ENCODE data around the gene GRIK2. TPM values are rescaled to one million over a fixed set of nuclear protein-coding genes. Genes with fewer than 3 reads are reported as not detected.

The GRIK2 gene
- total RNA-seq, 1 experiment from 2014 or later, result 6.6 TPM

DNA sequence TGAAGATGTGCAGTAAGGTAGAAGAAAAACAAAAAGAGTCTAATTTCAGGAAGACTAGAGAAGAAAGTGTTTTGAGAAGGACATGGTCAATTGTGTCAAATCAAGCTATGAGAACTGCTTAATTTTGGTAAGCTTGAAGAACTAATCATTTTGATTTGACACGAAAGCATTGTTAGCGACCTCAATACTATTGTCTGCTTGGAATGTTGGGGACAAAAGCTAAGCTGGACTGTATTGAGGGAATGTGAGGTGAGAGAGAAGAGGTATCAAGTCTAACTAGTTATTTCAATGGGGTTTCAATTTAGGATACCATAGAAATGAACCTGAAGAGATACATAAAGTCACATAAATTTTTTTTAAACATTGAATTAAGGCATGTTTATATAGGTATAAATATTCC lies 309.8 kb downstream of the GRIK2 start:
- Histone ChIP-seq H3K9me3 (ENCODE audit: control insufficient read depth, insufficient read depth, low read depth, low read length) (no peaks in the 10 kb centered on the region), H3K27me3 (ENCODE audit: control insufficient read depth, insufficient read depth, low read length) (no peaks in the 10 kb centered on the region), H3K4me1 (ENCODE audit: control insufficient read depth, insufficient read depth, low read length) (no peaks in the 10 kb centered on the region), H3K27ac (ENCODE audit: low read length) (no peak overlapping the region), H3K4me3 (ENCODE audit: low read depth in 2 of 2, low read length in 2 of 2) (no peak overlapping the region), H3K36me3 (ENCODE audit: control insufficient read depth, insufficient read depth, low read length) (no peaks in the 10 kb centered on the region)
- TF ChIP-seq POLR2AphosphoS5 (IDR thresholded peaks at IDR 0.05; ENCODE audit: low read depth, low read length) (no peak), TCF7L2 (IDR thresholded peaks at IDR 0.05; ENCODE audit: low read depth, low read length) (no peak), SIN3A (IDR thresholded peaks at IDR 0.05; ENCODE audit: borderline replicate concordance, insufficient read depth, low read depth, low read length) (no peak)
- TF ChIP-seq, protein P1, sequence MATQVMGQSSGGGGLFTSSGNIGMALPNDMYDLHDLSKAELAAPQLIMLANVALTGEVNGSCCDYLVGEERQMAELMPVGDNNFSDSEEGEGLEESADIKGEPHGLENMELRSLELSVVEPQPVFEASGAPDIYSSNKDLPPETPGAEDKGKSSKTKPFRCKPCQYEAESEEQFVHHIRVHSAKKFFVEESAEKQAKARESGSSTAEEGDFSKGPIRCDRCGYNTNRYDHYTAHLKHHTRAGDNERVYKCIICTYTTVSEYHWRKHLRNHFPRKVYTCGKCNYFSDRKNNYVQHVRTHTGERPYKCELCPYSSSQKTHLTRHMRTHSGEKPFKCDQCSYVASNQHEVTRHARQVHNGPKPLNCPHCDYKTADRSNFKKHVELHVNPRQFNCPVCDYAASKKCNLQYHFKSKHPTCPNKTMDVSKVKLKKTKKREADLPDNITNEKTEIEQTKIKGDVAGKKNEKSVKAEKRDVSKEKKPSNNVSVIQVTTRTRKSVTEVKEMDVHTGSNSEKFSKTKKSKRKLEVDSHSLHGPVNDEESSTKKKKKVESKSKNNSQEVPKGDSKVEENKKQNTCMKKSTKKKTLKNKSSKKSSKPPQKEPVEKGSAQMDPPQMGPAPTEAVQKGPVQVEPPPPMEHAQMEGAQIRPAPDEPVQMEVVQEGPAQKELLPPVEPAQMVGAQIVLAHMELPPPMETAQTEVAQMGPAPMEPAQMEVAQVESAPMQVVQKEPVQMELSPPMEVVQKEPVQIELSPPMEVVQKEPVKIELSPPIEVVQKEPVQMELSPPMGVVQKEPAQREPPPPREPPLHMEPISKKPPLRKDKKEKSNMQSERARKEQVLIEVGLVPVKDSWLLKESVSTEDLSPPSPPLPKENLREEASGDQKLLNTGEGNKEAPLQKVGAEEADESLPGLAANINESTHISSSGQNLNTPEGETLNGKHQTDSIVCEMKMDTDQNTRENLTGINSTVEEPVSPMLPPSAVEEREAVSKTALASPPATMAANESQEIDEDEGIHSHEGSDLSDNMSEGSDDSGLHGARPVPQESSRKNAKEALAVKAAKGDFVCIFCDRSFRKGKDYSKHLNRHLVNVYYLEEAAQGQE (IDR thresholded peaks at IDR 0.05; ENCODE audit: insufficient read depth in 1 of 2, low read depth in 2 of 2, low read length in 1 of 2), result no peak
- TF ChIP-seq, protein P2, sequence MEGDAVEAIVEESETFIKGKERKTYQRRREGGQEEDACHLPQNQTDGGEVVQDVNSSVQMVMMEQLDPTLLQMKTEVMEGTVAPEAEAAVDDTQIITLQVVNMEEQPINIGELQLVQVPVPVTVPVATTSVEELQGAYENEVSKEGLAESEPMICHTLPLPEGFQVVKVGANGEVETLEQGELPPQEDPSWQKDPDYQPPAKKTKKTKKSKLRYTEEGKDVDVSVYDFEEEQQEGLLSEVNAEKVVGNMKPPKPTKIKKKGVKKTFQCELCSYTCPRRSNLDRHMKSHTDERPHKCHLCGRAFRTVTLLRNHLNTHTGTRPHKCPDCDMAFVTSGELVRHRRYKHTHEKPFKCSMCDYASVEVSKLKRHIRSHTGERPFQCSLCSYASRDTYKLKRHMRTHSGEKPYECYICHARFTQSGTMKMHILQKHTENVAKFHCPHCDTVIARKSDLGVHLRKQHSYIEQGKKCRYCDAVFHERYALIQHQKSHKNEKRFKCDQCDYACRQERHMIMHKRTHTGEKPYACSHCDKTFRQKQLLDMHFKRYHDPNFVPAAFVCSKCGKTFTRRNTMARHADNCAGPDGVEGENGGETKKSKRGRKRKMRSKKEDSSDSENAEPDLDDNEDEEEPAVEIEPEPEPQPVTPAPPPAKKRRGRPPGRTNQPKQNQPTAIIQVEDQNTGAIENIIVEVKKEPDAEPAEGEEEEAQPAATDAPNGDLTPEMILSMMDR (IDR thresholded peaks at IDR 0.05), result no peak
- in situ Hi-C loops (cut with HindIII; ENCODE audit: low pct_unique_long_range_greater_than_20kb, low sequenced_read_pairs) (no loop called here), intact Hi-C loops (cut with micrococcal nuclease; ENCODE audit: unreplicated experiment) (no loop called here)
- CTCF ChIA-PET, result no interaction called here
- POLR2A ChIA-PET, result no interaction called here
- no peak for ATAC-seq
- TSS peak; percentile 54 for BruUV-seq (replicated peaks)
- DNase-seq (ENCODE audit: low read depth, low spot score), result no peak

DNA sequence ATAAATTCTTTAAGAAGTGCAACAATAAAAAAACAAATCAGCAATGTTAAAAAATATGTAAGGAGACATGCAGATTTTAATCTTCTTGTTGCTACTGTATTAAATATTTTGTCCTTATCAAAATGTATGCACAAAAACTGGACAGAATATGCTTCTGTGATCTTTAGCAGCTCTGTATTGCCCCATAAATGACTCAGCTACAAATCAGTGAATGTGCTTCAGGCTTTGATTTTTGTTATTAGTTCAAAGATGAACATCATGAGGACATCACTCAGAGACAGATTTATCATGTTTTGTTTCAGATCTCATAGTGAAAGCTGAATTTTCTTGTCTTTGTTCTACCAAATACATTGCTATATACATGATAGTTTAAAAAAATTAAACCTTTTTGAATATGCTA lies 312.4 kb downstream of the GRIK2 start:
- Histone ChIP-seq H3K36me3 (ENCODE audit: control insufficient read depth, insufficient read depth, low read length) (no peaks in the 10 kb centered on the region), H3K4me3 (ENCODE audit: low read depth in 2 of 2, low read length in 2 of 2) (no peak overlapping the region), H3K4me1 (ENCODE audit: control insufficient read depth, insufficient read depth, low read length) (no peaks in the 10 kb centered on the region), H3K27ac (ENCODE audit: low read length) (no peak overlapping the region), H3K27me3 (ENCODE audit: control insufficient read depth, insufficient read depth, low read length) (no peaks in the 10 kb centered on the region), H3K9me3 (ENCODE audit: control insufficient read depth, insufficient read depth, low read depth, low read length) (no peaks in the 10 kb centered on the region)
- POLR2A ChIA-PET, result no interaction called here
- DNase-seq (ENCODE audit: low read depth, low spot score) (no peak), ATAC-seq (no peak)
- TF ChIP-seq TCF7L2 (IDR thresholded peaks at IDR 0.05; ENCODE audit: low read depth, low read length) (no peak), SIN3A (IDR thresholded peaks at IDR 0.05; ENCODE audit: borderline replicate concordance, insufficient read depth, low read depth, low read length) (no peak), POLR2AphosphoS5 (IDR thresholded peaks at IDR 0.05; ENCODE audit: low read depth, low read length) (no peak)
- TF ChIP-seq, protein P2 (IDR thresholded peaks at IDR 0.05), result no peak
- TF ChIP-seq, protein P1 (IDR thresholded peaks at IDR 0.05; ENCODE audit: insufficient read depth in 1 of 2, low read depth in 2 of 2, low read length in 1 of 2), result no peak
- intact Hi-C loops (cut with micrococcal nuclease; ENCODE audit: unreplicated experiment) (no loop called here), in situ Hi-C loops (cut with HindIII; ENCODE audit: low pct_unique_long_range_greater_than_20kb, low sequenced_read_pairs) (no loop called here)
- no TSS peak for BruUV-seq (replicated peaks)
- CTCF ChIA-PET, result no interaction called here
